Measurements from ENCODE around the gene GABRA4.

The GABRA4 gene

GRCh38 chr4:46993075-46994006 lies at the start of gene GABRA4:
GABRA4 (minus strand) TSS chr4:46993581; CDS start chr4:46993424, 157 bp downstream.
- peak within 1 kb of the TSS; percentile 36 for H3K4me3 ChIP-seq (ENCODE audit: low read depth, low read length)
- no peak for DNase-seq (ENCODE audit: low read depth)

GRCh38 chr4:47040828-47041227 lies 47.4 kb upstream of the GABRA4 start:
- DNase-seq (ENCODE audit: low read depth) = no peak
- H3K4me3 ChIP-seq (ENCODE audit: low read depth, low read length) = no peak overlapping the region

- no peak overlapping the region for H3K4me3 ChIP-seq (ENCODE audit: low read depth, low read length)
- no peak for DNase-seq (ENCODE audit: low read depth)
Observed at GRCh38 chr4:47038263-47038662, 44.9 kb upstream of the GABRA4 start.

GRCh38 chr4:47032405-47033106 lies 39.2 kb upstream of the GABRA4 start:
- peak overlapping the region; percentile 51 for H3K4me3 ChIP-seq (ENCODE audit: low read depth, low read length)
- DNase-seq (ENCODE audit: low read depth) = no peak

- no peak for DNase-seq (ENCODE audit: low read depth)
Observed at GRCh38 chr4:47031751-47032404, 38.5 kb upstream of the GABRA4 start.

GRCh38 chr4:47031011-47031678 lies 37.8 kb upstream of the GABRA4 start, which contains the start of gene GABRB1:
GABRB1 (plus strand) TSS chr4:47031567.
- peak within 1 kb of the TSS; percentile 51 for H3K4me3 ChIP-seq (ENCODE audit: low read depth, low read length)
- no peak for DNase-seq (ENCODE audit: low read depth)

More at GRCh38 chr4:47031751-47032404, 38.5 kb upstream of the GABRA4 start:
- peak overlapping the region; percentile 51 for H3K4me3 ChIP-seq (ENCODE audit: low read depth, low read length)

- H3K4me3 ChIP-seq (ENCODE audit: low read depth, low read length) = no peak overlapping the region
- no peak for DNase-seq (ENCODE audit: low read depth)
Observed at GRCh38 chr4:47017494-47017893, 24.1 kb upstream of the GABRA4 start.

GRCh38 chr4:47017081-47017480 lies 23.7 kb upstream of the GABRA4 start:
- DNase-seq (ENCODE audit: low read depth) = no peak
- H3K4me3 ChIP-seq (ENCODE audit: low read depth, low read length) = no peak overlapping the region

- DNase-seq (ENCODE audit: low read depth) = no peak
Observed at GRCh38 chr4:47013373-47013772, 20.0 kb upstream of the GABRA4 start.

GRCh38 chr4:47012676-47013075 lies 19.3 kb upstream of the GABRA4 start:
- no peak for DNase-seq (ENCODE audit: low read depth)
- H3K4me3 ChIP-seq (ENCODE audit: low read depth, low read length) = no peak overlapping the region

More at GRCh38 chr4:47013373-47013772, 20.0 kb upstream of the GABRA4 start:
- no peak overlapping the region for H3K4me3 ChIP-seq (ENCODE audit: low read depth, low read length)

- DNase-seq (ENCODE audit: low read depth) = no peak
- H3K4me3 ChIP-seq (ENCODE audit: low read depth, low read length) = no peak overlapping the region
Observed at GRCh38 chr4:47010912-47011446, 17.6 kb upstream of the GABRA4 start.

GRCh38 chr4:47010347-47010911 lies 17.0 kb upstream of the GABRA4 start:
- H3K4me3 ChIP-seq (ENCODE audit: low read depth, low read length) = no peak overlapping the region
- no peak for DNase-seq (ENCODE audit: low read depth)

GRCh38 chr4:47002580-47002979 lies 9.2 kb upstream of the GABRA4 start:
- H3K4me3 ChIP-seq (ENCODE audit: low read depth, low read length) = no peak overlapping the region
- DNase-seq (ENCODE audit: low read depth) = no peak

GRCh38 chr4:47000406-47000805 lies 7.0 kb upstream of the GABRA4 start:
- no peak for DNase-seq (ENCODE audit: low read depth)
- H3K4me3 ChIP-seq (ENCODE audit: low read depth, low read length) = no peak overlapping the region

GRCh38 chr4:46999566-46999965 lies 6.2 kb upstream of the GABRA4 start:
- DNase-seq (ENCODE audit: low read depth) = no peak
- H3K4me3 ChIP-seq (ENCODE audit: low read depth, low read length) = no peak overlapping the region

- no peak for DNase-seq (ENCODE audit: low read depth)
- H3K4me3 ChIP-seq (ENCODE audit: low read depth, low read length) = peak overlapping the region; percentile 36
Observed at GRCh38 chr4:46994007-46994405, 625 bp upstream of the GABRA4 start.

GRCh38 chr4:46992338-46992737 lies 1.0 kb downstream of the GABRA4 start:
- no peak overlapping the region for H3K4me3 ChIP-seq (ENCODE audit: low read depth, low read length)
- no peak for DNase-seq (ENCODE audit: low read depth)

GRCh38 chr4:46986922-46987638 lies 6.3 kb downstream of the GABRA4 start:
- DNase-seq (ENCODE audit: low read depth) = no peak

More at GRCh38 chr4:46986922-46987638, 6.3 kb downstream of the GABRA4 start:
- no peak overlapping the region for H3K4me3 ChIP-seq (ENCODE audit: low read depth, low read length)
